Testis (tissue), 3 donors: ENCODE results near the gene SLC25A2. TPM values are rescaled to one million over a fixed set of nuclear protein-coding genes. Genes with fewer than 3 reads are reported as not detected.

Experiments
- DNase-seq: peaks from one replicate; pipeline ENCODE4 v3.0.0-alpha.2; 2019
- H3K27ac ChIP-seq, 2 donors: fragments of 200-600 bp; sonication (generic); one replicate each; pipeline ENCODE4 v1.5.1; 2019
- H3K27me3 ChIP-seq: fragments of 200-600 bp; sonication (generic); one replicate; pipeline ENCODE4 v1.5.1; 2019
- H3K36me3 ChIP-seq: fragments of 200-600 bp; sonication (generic); one replicate; pipeline ENCODE4 v1.5.1; 2017; ENCODE audit warnings: low read depth; ENCODE audit errors: missing control alignments
- H3K4me1 ChIP-seq: fragments of 200-600 bp; sonication (generic); one replicate; pipeline ENCODE4 v1.5.1; 2019
- H3K4me3 ChIP-seq, 2 donors: fragments of 200-600 bp; sonication (generic); one replicate each; pipeline ENCODE4 v1.5.1; 2017 to 2019
- H3K9me3 ChIP-seq: fragments of 200-600 bp; sonication (generic); one replicate; pipeline ENCODE4 v1.5.1; 2017
- POLR2A ChIP-seq: fragments of 450-650 bp; IDR thresholded peaks from one replicate; pipeline ENCODE4 v1.6.1; 2017; ENCODE audit warnings: antibody characterized with exemption, mild to moderate bottlenecking, moderate library complexity
- WGBS, 2 donors: methylation state at CpG; one replicate each; pipeline ENCODE4 v1.1.5; 2018; 5-methylcytosine and 5-hydroxymethylcytosine counted together
- intact Hi-C: fragments of 100-400 bp; cut with DNase I; formaldehyde crosslinking; loops from one replicate; pipeline ENCODE4 v1.15.1; 2023; ENCODE audit warnings: low total_unique reads
- polyA plus RNA-seq: library from polyadenylated mRNA; stranded (reverse); fragments of 350-450 nt; fragmentation: Illumina TruSeq; extraction: RNeasy Lipid Tissue Mini Kit (QIAGEN cat#74804); gene quantifications from one replicate; pipeline ENCODE4 v1.2.3, GENCODE V29; 2014; ENCODE audit warnings: low read depth, low replicate concordance; ENCODE audit not compliant: insufficient read depth
- total RNA-seq, 2 donors: library from RNA; depleted of rRNA; stranded (reverse); fragments of >200 nt; gene quantifications; one replicate each; pipeline ENCODE4 v1.2.3, GENCODE V29; 2016
- TF ChIP-seq, protein P1 (sequence below), 3 experiments: fragments of 450-650 bp in 2 of 3; fragments of 200-600 bp in 1 of 3; sonication (generic) in 1 of 3; IDR thresholded peaks; one replicate each; pipeline ENCODE4 v1.5.1; 2016 to 2019; ENCODE audit warnings: antibody characterized with exemption in 3 of 3, mild to moderate bottlenecking in 2 of 3, moderate library complexity in 1 of 3

Gene SLC25A2
- total and polyA plus RNA-seq, 3 donors from 2014 or later: 4.0 to 15.9 (median 4.4) TPM

GRCh38 chr5:141306630-141307029, 2.8 kb upstream of the SLC25A2 start:
- Histone ChIP-seq H3K27me3 (no peaks in the 10 kb centered on the region), H3K4me3 (no peak overlapping the region), H3K4me1 (peaks cover 22% of the 10 kb centered on the region), H3K9me3 (no peaks in the 10 kb centered on the region), H3K27ac (peak overlapping the region; percentile 71 to 82), H3K36me3 (no peaks in the 10 kb centered on the region)
- TF ChIP-seq, protein P1, sequence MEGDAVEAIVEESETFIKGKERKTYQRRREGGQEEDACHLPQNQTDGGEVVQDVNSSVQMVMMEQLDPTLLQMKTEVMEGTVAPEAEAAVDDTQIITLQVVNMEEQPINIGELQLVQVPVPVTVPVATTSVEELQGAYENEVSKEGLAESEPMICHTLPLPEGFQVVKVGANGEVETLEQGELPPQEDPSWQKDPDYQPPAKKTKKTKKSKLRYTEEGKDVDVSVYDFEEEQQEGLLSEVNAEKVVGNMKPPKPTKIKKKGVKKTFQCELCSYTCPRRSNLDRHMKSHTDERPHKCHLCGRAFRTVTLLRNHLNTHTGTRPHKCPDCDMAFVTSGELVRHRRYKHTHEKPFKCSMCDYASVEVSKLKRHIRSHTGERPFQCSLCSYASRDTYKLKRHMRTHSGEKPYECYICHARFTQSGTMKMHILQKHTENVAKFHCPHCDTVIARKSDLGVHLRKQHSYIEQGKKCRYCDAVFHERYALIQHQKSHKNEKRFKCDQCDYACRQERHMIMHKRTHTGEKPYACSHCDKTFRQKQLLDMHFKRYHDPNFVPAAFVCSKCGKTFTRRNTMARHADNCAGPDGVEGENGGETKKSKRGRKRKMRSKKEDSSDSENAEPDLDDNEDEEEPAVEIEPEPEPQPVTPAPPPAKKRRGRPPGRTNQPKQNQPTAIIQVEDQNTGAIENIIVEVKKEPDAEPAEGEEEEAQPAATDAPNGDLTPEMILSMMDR (IDR thresholded peaks at IDR 0.05): no peak
- no peak for TF ChIP-seq POLR2A
- no peak for DNase-seq
- 97% methylated on average over 1 of the region's 1 CpG for WGBS, 2 donors
- intact Hi-C loops: no loop called here

DNA sequence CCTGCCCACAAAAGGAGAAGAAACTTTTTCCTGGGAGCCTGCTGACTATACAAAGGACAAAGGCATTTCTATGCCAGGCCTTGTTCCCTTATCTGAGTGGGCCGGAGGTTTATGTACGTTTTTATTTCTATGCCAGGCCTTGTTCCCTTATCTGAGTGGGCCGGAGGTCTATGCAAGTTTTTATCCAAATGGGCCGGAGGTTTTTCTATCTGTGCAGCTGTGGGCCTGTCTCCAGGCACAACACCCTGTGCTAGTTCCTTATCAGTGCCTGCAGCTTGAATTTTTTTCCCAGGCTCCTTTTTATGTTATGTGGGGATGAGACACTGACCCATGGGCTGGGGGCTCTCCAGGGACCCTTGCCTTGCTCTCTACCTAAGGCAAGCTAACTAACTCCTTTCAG, 5.5 kb downstream of the SLC25A2 start:
- TF ChIP-seq, protein P1 (IDR thresholded peaks at IDR 0.05): no peak
- no peak for TF ChIP-seq POLR2A
- H3K4me1 ChIP-seq: peaks cover 15% of the 10 kb centered on the region
- no peaks in the 10 kb centered on the region for H3K9me3 ChIP-seq
- H3K36me3 ChIP-seq: no peaks in the 10 kb centered on the region
- intact Hi-C loops: no loop called here
- WGBS, 2 donors: 73 to 81% methylated on average over 4 of the region's 4 CpGs
- no peak overlapping the region for H3K4me3 ChIP-seq
- peak overlapping the region; percentile 70 to 76 for H3K27ac ChIP-seq
- H3K27me3 ChIP-seq: no peaks in the 10 kb centered on the region
- peak; percentile 87 for DNase-seq

DNA sequence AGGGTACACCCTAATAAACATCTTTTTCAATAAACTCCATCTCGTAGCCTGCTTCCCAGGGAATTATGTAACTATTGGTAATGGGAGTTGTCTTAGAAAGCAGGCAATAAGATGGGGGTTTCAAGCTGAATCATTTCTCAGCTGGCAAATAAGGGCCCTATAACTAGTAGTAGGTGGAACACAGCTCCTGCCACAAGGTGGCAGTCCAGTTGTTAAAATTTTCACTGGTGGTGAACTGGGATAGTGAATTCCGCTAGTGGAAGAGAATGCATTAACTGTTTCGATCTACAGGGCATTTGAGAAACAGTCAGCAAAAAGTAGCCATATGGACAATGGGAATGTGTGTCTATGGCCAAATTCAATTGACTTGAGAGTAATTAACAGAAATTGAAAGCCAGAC, 30.9 kb downstream of the SLC25A2 start:
- DNase-seq: peak; percentile 70
- Histone ChIP-seq H3K4me3 (no peak overlapping the region), H3K9me3 (no peaks in the 10 kb centered on the region), H3K27ac (peak overlapping the region; percentile 15 to 20), H3K36me3 (no peaks in the 10 kb centered on the region), H3K27me3 (no peaks in the 10 kb centered on the region), H3K4me1 (no peaks in the 10 kb centered on the region)
- intact Hi-C loops: no loop called here
- WGBS, 2 donors: 41 to 63% methylated on average over 3 of the region's 3 CpGs
- TF ChIP-seq, protein P1 (IDR thresholded peaks at IDR 0.05): peak; percentile 46 to 66 (median 61)
- TF ChIP-seq POLR2A: no peak

DNA sequence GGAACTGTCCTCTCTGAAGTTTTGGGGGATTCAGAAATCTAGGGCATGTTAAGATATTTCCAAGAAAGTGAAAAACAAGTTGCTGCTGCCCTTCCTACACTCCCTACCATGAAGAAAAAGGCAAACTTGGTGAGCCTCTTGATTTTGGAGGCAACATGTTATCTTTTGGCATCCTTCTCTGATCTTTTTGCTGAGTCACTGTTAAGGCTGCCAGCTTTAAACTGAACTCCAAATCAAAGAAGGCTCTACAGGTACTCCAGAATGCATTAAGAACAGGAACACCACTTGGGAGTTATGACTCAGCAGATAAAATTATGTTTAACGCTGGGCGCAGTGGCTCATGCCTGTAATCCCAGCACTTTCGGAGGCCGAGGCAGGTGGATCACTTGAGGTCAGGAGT, 34.7 kb downstream of the SLC25A2 start:
- TF ChIP-seq, protein P1 (IDR thresholded peaks at IDR 0.05): no peak
- TF ChIP-seq POLR2A: no peak
- no peaks in the 10 kb centered on the region for H3K9me3 ChIP-seq
- 67 to 85% methylated on average over 4 of the region's 4 CpGs for WGBS, 2 donors
- intact Hi-C loops: no loop called here
- no peaks in the 10 kb centered on the region for H3K4me1 ChIP-seq
- no peaks in the 10 kb centered on the region for H3K36me3 ChIP-seq
- H3K4me3 ChIP-seq: peak overlapping the region in 1 of 2 donors; percentile 6
- no peak for DNase-seq
- peak overlapping the region in 1 of 2 donors; percentile 7 for H3K27ac ChIP-seq
- no peaks in the 10 kb centered on the region for H3K27me3 ChIP-seq

DNA sequence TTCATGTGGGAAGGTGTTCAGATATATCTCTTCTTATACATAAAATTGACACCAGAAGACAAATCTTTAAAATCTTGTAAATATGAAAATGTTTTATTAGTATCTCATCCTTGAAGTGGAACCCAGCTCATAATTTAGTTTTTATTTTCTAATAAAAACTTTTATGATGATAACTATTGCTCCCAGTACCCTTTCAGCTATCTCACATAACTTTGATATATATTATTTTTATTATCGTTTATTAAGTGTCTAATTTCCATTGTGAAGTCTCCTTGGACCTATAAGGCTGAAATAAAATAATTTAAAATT, 42.7 kb downstream of the SLC25A2 start:
- Histone ChIP-seq H3K4me1 (no peaks in the 10 kb centered on the region), H3K27me3 (no peaks in the 10 kb centered on the region), H3K9me3 (peaks cover 3% of the 10 kb centered on the region), H3K36me3 (no peaks in the 10 kb centered on the region), H3K4me3 (no peak overlapping the region), H3K27ac (no peak overlapping the region)
- intact Hi-C loops: no loop called here
- TF ChIP-seq, protein P1 (IDR thresholded peaks at IDR 0.05): no peak
- no peak for TF ChIP-seq POLR2A
- WGBS, 2 donors: 69 to 83% methylated on average over 1 of the region's 1 CpG
- no peak for DNase-seq
